ENCODE results near the gene IQCE.
A peak's percentile ranks its signal among the peaks of the same experiment; 100 is the strongest.

The IQCE gene

GRCh38 chr7:2570021-2570420 lies 11.2 kb downstream of the IQCE start:
- no peak overlapping the region for H3K14ac ChIP-seq (ENCODE audit: low read length in 2 of 2)
- DNase-seq = no peak
- H3K79me1 ChIP-seq (replicated peaks; ENCODE audit: low read length, poor library complexity, severe bottlenecking) = peaks cover 28% of the 10 kb centered on the region
- H2BK15ac ChIP-seq (ENCODE audit: low read depth, poor library complexity, severe bottlenecking) = no peak overlapping the region
- WGBS = 94% methylated on average over 7 of the region's 16 CpGs
- H2BK120ac ChIP-seq (ENCODE audit: low read depth, low read length) = no peak overlapping the region
- no peak overlapping the region for H2BK12ac ChIP-seq (ENCODE audit: low read length in 2 of 2)
- no peak overlapping the region for H2AK5ac ChIP-seq (ENCODE audit: low read length, severe bottlenecking)
- peaks cover 20% of the 10 kb centered on the region for H3K4me1 ChIP-seq (ENCODE audit: control insufficient read depth, insufficient read depth, low read depth, low read length)
- no peak overlapping the region for H3K27ac ChIP-seq (ENCODE audit: low read length, poor library complexity, severe bottlenecking)
- H2AFZ ChIP-seq (ENCODE audit: low read depth, low read length) = no peak overlapping the region
- H4K8ac ChIP-seq (ENCODE audit: low read length) = no peak overlapping the region
- H3K23ac ChIP-seq (ENCODE audit: low read length in 2 of 2) = no peak overlapping the region
- no peak overlapping the region for H3K4me2 ChIP-seq (ENCODE audit: low read length, poor library complexity, severe bottlenecking)
- no peak overlapping the region for H3K4me3 ChIP-seq (ENCODE audit: insufficient read depth in 1 of 2, low read depth in 1 of 2, low read length in 2 of 2)
- H3K18ac ChIP-seq (ENCODE audit: low read depth in 1 of 2, low read length in 2 of 2) = no peak overlapping the region
- H3K9me3 ChIP-seq (ENCODE audit: control insufficient read depth, low read length) = no peaks in the 10 kb centered on the region
- H3K27me3 ChIP-seq (ENCODE audit: control insufficient read depth in 1 of 2, insufficient read depth in 1 of 2, low read length in 2 of 2) = no peaks in the 10 kb centered on the region
- H3K4ac ChIP-seq (ENCODE audit: low read depth in 1 of 2, low read length in 2 of 2) = no peak overlapping the region
- no peak overlapping the region for H4K91ac ChIP-seq (ENCODE audit: low read length)
- H3K36me3 ChIP-seq (ENCODE audit: control insufficient read depth in 1 of 2, insufficient read depth in 2 of 2, low read depth in 1 of 2, low read length in 2 of 2) = peaks cover 34 to 45% of the 10 kb centered on the region in 2 experiments
- H2BK5ac ChIP-seq (ENCODE audit: low read depth, low read length, poor library complexity, severe bottlenecking) = no peak overlapping the region
- no peak overlapping the region for H3K9ac ChIP-seq (ENCODE audit: low read length)

DNA sequence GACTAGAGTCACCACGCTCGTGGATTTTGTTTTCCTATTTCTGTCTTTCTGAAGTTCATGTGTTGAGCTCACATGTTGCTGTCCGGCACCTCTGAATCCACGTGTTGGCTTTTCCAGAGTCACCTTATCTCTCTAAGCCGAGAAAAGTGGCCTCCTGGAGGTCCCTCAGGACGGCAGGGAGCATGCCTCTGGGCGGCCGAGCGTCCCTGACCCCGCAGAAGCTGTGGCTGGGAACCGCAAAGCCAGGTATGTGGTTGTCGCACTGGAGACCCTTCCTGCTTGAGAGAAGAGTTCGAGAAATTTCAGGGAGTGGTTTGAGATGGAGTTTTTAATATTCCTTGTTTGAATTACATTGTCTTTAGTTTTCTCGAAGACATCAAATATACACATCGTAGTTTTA lies 12.6 kb downstream of the IQCE start:
- Histone ChIP-seq H3K4me1 (ENCODE audit: control insufficient read depth, insufficient read depth, low read depth, low read length) (peaks cover 18% of the 10 kb centered on the region), H3K36me3 (ENCODE audit: control insufficient read depth in 1 of 2, insufficient read depth in 2 of 2, low read depth in 1 of 2, low read length in 2 of 2) (peaks cover 43 to 53% of the 10 kb centered on the region in 2 experiments)
- 85% methylated on average over 15 of the region's 15 CpGs for WGBS

GRCh38 chr7:2572101-2572842 lies 13.5 kb downstream of the IQCE start:
- peak; percentile 79 for DNase-seq
- Histone ChIP-seq H3K9ac (ENCODE audit: low read length) (no peak overlapping the region), H3K27me3 (ENCODE audit: control insufficient read depth in 1 of 2, insufficient read depth in 1 of 2, low read length in 2 of 2) (no peaks in the 10 kb centered on the region), H2AK5ac (ENCODE audit: low read length, severe bottlenecking) (no peak overlapping the region), H3K23ac (ENCODE audit: low read length in 2 of 2) (no peak overlapping the region), H3K4me3 (ENCODE audit: insufficient read depth in 1 of 2, low read depth in 1 of 2, low read length in 2 of 2) (no peak overlapping the region), H4K8ac (ENCODE audit: low read length) (peak overlapping the region; percentile 82), H3K4me1 (ENCODE audit: control insufficient read depth, insufficient read depth, low read depth, low read length) (peaks cover 16% of the 10 kb centered on the region), H3K18ac (ENCODE audit: low read depth in 1 of 2, low read length in 2 of 2) (peak overlapping the region; percentile 52 to 71), H3K4me2 (ENCODE audit: low read length, poor library complexity, severe bottlenecking) (peak overlapping the region; percentile 46), H2BK12ac (ENCODE audit: low read length in 2 of 2) (no peak overlapping the region), H2AFZ (ENCODE audit: low read depth, low read length) (no peak overlapping the region), H2BK120ac (ENCODE audit: low read depth, low read length) (no peak overlapping the region), H3K14ac (ENCODE audit: low read length in 2 of 2) (no peak overlapping the region), H2BK5ac (ENCODE audit: low read depth, low read length, poor library complexity, severe bottlenecking) (no peak overlapping the region), H3K27ac (ENCODE audit: low read length, poor library complexity, severe bottlenecking) (peak overlapping the region; percentile 13), H3K36me3 (ENCODE audit: control insufficient read depth in 1 of 2, insufficient read depth in 2 of 2, low read depth in 1 of 2, low read length in 2 of 2) (peaks cover 48 to 58% of the 10 kb centered on the region in 2 experiments), H2BK15ac (ENCODE audit: low read depth, poor library complexity, severe bottlenecking) (no peak overlapping the region), H3K9me3 (ENCODE audit: control insufficient read depth, low read length) (no peaks in the 10 kb centered on the region), H4K91ac (ENCODE audit: low read length) (no peak overlapping the region), H3K79me1 (replicated peaks; ENCODE audit: low read length, poor library complexity, severe bottlenecking) (peaks cover 33% of the 10 kb centered on the region), H3K4ac (ENCODE audit: low read depth in 1 of 2, low read length in 2 of 2) (no peak overlapping the region)
- 71% methylated on average over 19 of the region's 22 CpGs for whole genome bisulfite sequencing

More for the DNA sequence above, 12.6 kb downstream of the IQCE start:
- Histone ChIP-seq H4K8ac (ENCODE audit: low read length) (no peak overlapping the region), H4K91ac (ENCODE audit: low read length) (no peak overlapping the region), H3K27me3 (ENCODE audit: control insufficient read depth in 1 of 2, insufficient read depth in 1 of 2, low read length in 2 of 2) (no peaks in the 10 kb centered on the region), H3K9me3 (ENCODE audit: control insufficient read depth, low read length) (no peaks in the 10 kb centered on the region), H3K18ac (ENCODE audit: low read depth in 1 of 2, low read length in 2 of 2) (no peak overlapping the region), H3K14ac (ENCODE audit: low read length in 2 of 2) (no peak overlapping the region), H2BK15ac (ENCODE audit: low read depth, poor library complexity, severe bottlenecking) (no peak overlapping the region), H2AK5ac (ENCODE audit: low read length, severe bottlenecking) (peak overlapping the region; percentile 32), H2BK120ac (ENCODE audit: low read depth, low read length) (no peak overlapping the region), H3K79me1 (replicated peaks; ENCODE audit: low read length, poor library complexity, severe bottlenecking) (peaks cover 30% of the 10 kb centered on the region), H2AFZ (ENCODE audit: low read depth, low read length) (no peak overlapping the region), H2BK5ac (ENCODE audit: low read depth, low read length, poor library complexity, severe bottlenecking) (no peak overlapping the region), H3K4me3 (ENCODE audit: insufficient read depth in 1 of 2, low read depth in 1 of 2, low read length in 2 of 2) (no peak overlapping the region), H3K4ac (ENCODE audit: low read depth in 1 of 2, low read length in 2 of 2) (no peak overlapping the region), H3K9ac (ENCODE audit: low read length) (no peak overlapping the region), H2BK12ac (ENCODE audit: low read length in 2 of 2) (no peak overlapping the region), H3K23ac (ENCODE audit: low read length in 2 of 2) (no peak overlapping the region), H3K4me2 (ENCODE audit: low read length, poor library complexity, severe bottlenecking) (no peak overlapping the region), H3K27ac (ENCODE audit: low read length, poor library complexity, severe bottlenecking) (no peak overlapping the region)
- DNase-seq = no peak

DNA sequence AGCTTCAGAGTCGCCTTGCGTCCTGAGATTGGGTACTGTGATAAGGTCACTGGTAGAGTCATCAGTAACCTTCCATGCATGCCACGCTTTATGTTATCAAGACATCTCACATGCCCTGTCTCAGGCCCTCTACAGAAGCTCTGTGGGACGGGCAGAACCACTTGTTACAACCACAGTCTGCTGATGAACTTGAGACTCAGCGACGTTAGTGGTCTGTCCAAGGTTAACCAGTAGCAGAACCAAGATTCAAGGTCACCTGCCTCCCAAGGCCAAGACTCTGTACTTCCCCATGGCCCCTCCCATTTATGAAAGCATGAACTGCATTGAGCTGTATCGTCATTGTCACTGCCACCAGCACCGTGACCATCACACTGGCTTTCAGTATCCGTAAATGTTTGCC lies 15.0 kb downstream of the IQCE start:
- no peak overlapping the region for H4K8ac ChIP-seq (ENCODE audit: low read length)
- no peak overlapping the region for H3K4ac ChIP-seq (ENCODE audit: low read depth in 1 of 2, low read length in 2 of 2)
- H3K18ac ChIP-seq (ENCODE audit: low read depth in 1 of 2, low read length in 2 of 2) = no peak overlapping the region
- H3K27me3 ChIP-seq (ENCODE audit: control insufficient read depth in 1 of 2, insufficient read depth in 1 of 2, low read length in 2 of 2) = no peaks in the 10 kb centered on the region
- no peak overlapping the region for H4K91ac ChIP-seq (ENCODE audit: low read length)
- no peak overlapping the region for H3K14ac ChIP-seq (ENCODE audit: low read length in 2 of 2)
- H3K4me1 ChIP-seq (ENCODE audit: control insufficient read depth, insufficient read depth, low read depth, low read length) = peaks cover 16% of the 10 kb centered on the region
- DNase-seq = no peak
- H3K9me3 ChIP-seq (ENCODE audit: control insufficient read depth, low read length) = no peaks in the 10 kb centered on the region
- no peak overlapping the region for H2BK15ac ChIP-seq (ENCODE audit: low read depth, poor library complexity, severe bottlenecking)
- no peak overlapping the region for H2AK5ac ChIP-seq (ENCODE audit: low read length, severe bottlenecking)
- H3K4me3 ChIP-seq (ENCODE audit: insufficient read depth in 1 of 2, low read depth in 1 of 2, low read length in 2 of 2) = no peak overlapping the region
- H2BK5ac ChIP-seq (ENCODE audit: low read depth, low read length, poor library complexity, severe bottlenecking) = no peak overlapping the region
- no peak overlapping the region for H3K27ac ChIP-seq (ENCODE audit: low read length, poor library complexity, severe bottlenecking)
- WGBS = 97% methylated on average over 9 of the region's 9 CpGs
- no peak overlapping the region for H2AFZ ChIP-seq (ENCODE audit: low read depth, low read length)
- no peak overlapping the region for H3K23ac ChIP-seq (ENCODE audit: low read length in 2 of 2)
- no peak overlapping the region for H3K4me2 ChIP-seq (ENCODE audit: low read length, poor library complexity, severe bottlenecking)
- no peak overlapping the region for H2BK12ac ChIP-seq (ENCODE audit: low read length in 2 of 2)
- H2BK120ac ChIP-seq (ENCODE audit: low read depth, low read length) = no peak overlapping the region
- H3K9ac ChIP-seq (ENCODE audit: low read length) = no peak overlapping the region
- peaks cover 30% of the 10 kb centered on the region for H3K79me1 ChIP-seq (replicated peaks; ENCODE audit: low read length, poor library complexity, severe bottlenecking)
- H3K36me3 ChIP-seq (ENCODE audit: control insufficient read depth in 1 of 2, insufficient read depth in 2 of 2, low read depth in 1 of 2, low read length in 2 of 2) = peaks cover 57 to 62% of the 10 kb centered on the region in 2 experiments
